GM23338 (cell line): ENCODE results near the gene GPR52.
"Not testable (repeated sequence)": the region's sequence is repeated elsewhere in the genome, so short reads cannot be mapped to it uniquely, and the experiment has no call there.

ENCODE experiments used
- CREB1 ChIP-seq: fragments of 250-450 bp; sonication (Bioruptor Pico); IDR thresholded peaks from 2 replicates; pipeline ENCODE4 v1.5.0; 2020; ENCODE audit warnings: low read depth, mild to moderate bottlenecking, moderate library complexity
- CTCF ChIP-seq, 2 experiments: fragments of 200-600 bp in 1 of 2; sonication (generic) in 1 of 2; conservative IDR thresholded peaks; 2 replicates each; pipeline versions ENCODE4 v1.5.1 to v1.6.1; 2016 to 2017; ENCODE audit warnings: antibody characterized with exemption in 2 of 2, low read depth in 2 of 2, mild to moderate bottlenecking in 2 of 2, moderate library complexity in 1 of 2
- ETS1 ChIP-seq: IDR thresholded peaks from 2 replicates; pipeline ENCODE4 v1.6.1; 2016; ENCODE audit warnings: antibody characterized with exemption
- EZH2 ChIP-seq: fragments of 200-600 bp; sonication (generic); IDR thresholded peaks from one replicate; pipeline ENCODE4 v1.8.0; 2017; ENCODE audit warnings: antibody characterized with exemption, mild to moderate bottlenecking, low read depth; ENCODE audit not compliant: unreplicated experiment
- EZH2phosphoT487 ChIP-seq: fragments of 200-600 bp; sonication (generic); IDR thresholded peaks from one replicate; pipeline ENCODE4 v1.8.1; 2018; ENCODE audit warnings: antibody characterized with exemption; ENCODE audit not compliant: unreplicated experiment
- JUNB ChIP-seq: IDR thresholded peaks from one replicate; pipeline ENCODE4 v1.6.1; 2016; ENCODE audit warnings: antibody characterized with exemption; ENCODE audit not compliant: unreplicated experiment
- NANOG ChIP-seq: IDR thresholded peaks from 2 replicates; pipeline ENCODE4 v1.6.1; 2016; ENCODE audit warnings: antibody characterized with exemption, borderline replicate concordance
- POLR2AphosphoS5 ChIP-seq: IDR thresholded peaks from 2 replicates; pipeline ENCODE4 v1.6.1; 2016; ENCODE audit warnings: antibody characterized with exemption, low read depth
- REST ChIP-seq: IDR thresholded peaks from one replicate; pipeline ENCODE4 v1.6.1; 2018; ENCODE audit warnings: antibody characterized with exemption; ENCODE audit not compliant: unreplicated experiment
- ZNF114 ChIP-seq: fragments of 250-450 bp; sonication (Bioruptor Pico); IDR thresholded peaks from 2 replicates; pipeline ENCODE4 v1.5.0; 2020; ENCODE audit warnings: mild to moderate bottlenecking, moderate library complexity
- ZNF331 ChIP-seq: fragments of 250-450 bp; sonication (Bioruptor Pico); IDR thresholded peaks from 2 replicates; pipeline ENCODE4 v1.5.0; 2020; ENCODE audit warnings: low read depth, mild to moderate bottlenecking, moderate library complexity

DNA sequence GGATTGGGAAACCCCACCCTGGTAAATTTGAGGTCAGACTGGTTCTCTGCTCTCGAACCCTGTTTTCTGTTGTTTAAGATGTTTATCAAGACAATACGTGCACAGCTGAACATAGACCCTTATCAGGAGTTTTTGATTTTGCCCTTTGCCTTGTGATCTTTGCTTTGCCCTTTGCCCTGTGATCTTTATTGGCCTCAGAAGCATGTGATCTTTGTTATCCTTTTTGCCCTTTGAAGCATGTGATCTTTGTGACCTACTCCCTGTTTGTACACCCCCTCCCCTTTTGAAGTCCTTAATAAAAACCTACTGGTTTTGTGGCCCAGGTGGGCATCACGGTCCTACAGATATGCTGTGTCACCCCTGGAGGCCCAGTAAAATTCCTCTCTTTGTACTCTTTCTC is 38.0 kb upstream of the GPR52 start:
- not testable (repeated sequence) for TF ChIP-seq EZH2phosphoT487; REST; CTCF (conservative IDR thresholded peaks at IDR 0.05; ENCODE audit: low read depth in 2 of 2); POLR2AphosphoS5; ZNF114 (CRISPR knock-in tag); EZH2; ETS1; CREB1; NANOG; JUNB; ZNF331 (CRISPR knock-in tag)
